GM21360 (cell line): ENCODE measurements around the gene ANAPC4.

Experiments used
- ATAC-seq: cut with Tn5 transposase; IDR thresholded peaks from one replicate; pipeline ENCODE4 v1.9.1; 2021; ENCODE audit warnings: mild to moderate bottlenecking, moderate library complexity; ENCODE audit not compliant: unreplicated experiment

The ANAPC4 gene

GRCh38 chr4:25377572-25378436 lies 741 bp downstream of the ANAPC4 start:
- ATAC-seq: no peak

DNA sequence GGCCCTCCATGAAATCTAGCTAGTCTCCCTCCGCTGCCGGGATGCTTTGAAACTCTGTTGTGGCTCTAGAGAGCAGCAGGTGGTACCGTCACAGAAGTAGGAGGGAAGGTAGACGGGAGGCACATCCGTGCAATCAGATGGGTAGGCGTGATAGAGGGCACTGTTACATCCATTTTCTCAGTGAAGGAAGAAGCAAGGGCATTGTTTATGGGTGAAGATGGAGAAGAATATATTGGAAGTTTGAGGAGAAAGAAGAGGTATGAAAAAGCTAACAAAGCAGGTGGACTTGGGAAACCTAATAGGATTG lies 1.3 kb downstream of the ANAPC4 start:
- no peak for ATAC-seq

GRCh38 chr4:25379591-25379990 lies 2.5 kb downstream of the ANAPC4 start:
- ATAC-seq: no peak

- no peak for ATAC-seq
These were observed 6.6 kb downstream of the ANAPC4 start for GRCh38 chr4:25383647-25384046.

- no peak for ATAC-seq
These were observed 9.9 kb downstream of the ANAPC4 start for GRCh38 chr4:25386926-25387325.

GRCh38 chr4:25397305-25397704 lies 20.2 kb downstream of the ANAPC4 start:
- no peak for ATAC-seq

DNA sequence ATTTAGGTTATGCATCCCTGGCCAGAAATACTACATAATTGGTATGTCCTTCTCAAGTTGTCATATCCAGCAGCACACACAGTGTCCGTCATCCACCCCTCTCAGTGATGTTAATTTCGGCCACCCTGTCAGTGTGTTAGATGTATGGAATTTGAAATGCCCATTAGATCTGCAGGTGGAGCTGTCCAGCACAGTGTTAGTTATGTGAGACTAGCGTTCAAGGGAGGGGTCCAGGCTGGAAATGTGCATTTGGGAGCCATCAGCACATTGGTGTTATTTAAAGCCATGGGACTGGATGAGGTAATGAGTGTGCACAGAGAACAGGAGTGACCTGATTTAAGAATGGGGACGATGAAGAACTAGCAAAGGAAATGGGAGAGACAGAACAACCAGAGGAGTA lies 22.4 kb downstream of the ANAPC4 start:
- no peak for ATAC-seq

DNA sequence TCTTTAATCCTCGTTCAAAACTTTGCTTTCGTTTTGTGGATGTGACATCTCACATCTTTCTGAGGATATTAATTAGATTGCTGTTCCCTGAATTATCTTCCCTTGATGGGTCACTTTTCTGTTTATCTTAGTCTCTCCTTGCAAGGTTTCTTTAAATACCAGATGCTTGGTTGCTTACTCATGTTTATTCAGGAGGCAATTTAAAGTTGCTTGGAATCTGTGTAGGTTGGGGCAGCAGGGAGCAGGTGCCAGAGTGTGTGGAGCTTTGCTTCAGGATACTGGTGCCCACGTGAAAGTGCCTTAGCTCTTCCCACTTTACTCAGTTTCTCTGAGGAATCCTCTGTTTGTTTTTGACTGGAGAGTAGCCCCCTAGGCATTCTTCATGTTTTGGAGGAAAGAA lies 24.0 kb downstream of the ANAPC4 start:
- ATAC-seq: no peak

DNA sequence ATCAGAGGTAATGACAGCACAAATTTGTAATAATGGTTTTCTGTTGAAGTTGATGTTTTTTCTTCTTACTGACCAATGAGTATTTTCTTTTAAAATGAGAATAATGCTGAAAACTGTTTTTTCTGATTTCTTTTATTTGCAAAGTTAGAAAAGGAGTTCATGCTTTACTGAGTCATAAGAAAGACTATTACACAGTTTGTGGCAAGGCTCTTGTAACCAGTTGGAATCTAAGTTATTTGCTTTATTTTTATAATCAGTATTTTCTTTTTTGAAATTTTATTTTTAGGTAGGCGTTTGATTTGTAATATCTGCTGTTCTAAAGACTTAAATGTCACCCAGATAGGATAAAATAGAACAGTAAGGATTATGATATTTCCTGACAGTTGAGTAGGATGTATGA lies 25.5 kb downstream of the ANAPC4 start:
- no peak for ATAC-seq

DNA sequence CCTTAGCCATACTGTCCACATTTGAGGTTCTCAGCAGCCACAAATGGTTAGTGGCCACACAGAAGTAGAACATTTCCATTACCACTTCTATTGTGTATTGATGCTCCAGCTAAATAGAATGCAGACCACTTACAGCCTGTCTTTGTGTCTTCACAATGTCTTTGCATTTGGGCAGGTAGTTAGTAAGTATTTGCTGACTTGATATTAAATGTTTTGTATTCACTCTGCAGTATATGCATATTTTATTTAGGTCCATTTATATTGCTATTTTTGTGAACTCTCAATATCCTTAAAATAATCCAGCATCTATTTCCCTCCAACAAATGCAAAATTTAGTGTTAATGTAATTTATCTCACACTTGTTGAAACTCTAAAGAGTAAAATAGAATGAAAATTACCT lies 26.6 kb downstream of the ANAPC4 start:
- ATAC-seq: no peak

DNA sequence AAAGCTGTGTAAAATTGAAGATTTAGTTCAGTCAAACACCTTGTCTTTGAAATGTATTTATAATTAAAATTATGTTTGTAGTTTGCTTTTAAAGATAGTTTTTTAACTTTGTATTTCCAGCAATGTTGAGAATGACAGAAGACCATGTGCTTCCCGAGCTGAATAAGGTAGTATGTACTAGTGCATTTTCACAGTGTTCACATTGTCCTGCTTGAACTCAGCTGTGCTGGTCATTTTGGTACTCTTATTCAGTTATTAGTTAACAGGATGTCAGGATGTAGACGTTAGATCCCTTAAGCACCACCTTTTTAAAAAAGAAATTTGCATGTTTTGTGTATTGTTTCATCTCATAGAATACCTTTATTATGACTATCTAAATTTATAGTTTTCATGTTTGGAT lies 28.4 kb downstream of the ANAPC4 start:
- no peak for ATAC-seq

DNA sequence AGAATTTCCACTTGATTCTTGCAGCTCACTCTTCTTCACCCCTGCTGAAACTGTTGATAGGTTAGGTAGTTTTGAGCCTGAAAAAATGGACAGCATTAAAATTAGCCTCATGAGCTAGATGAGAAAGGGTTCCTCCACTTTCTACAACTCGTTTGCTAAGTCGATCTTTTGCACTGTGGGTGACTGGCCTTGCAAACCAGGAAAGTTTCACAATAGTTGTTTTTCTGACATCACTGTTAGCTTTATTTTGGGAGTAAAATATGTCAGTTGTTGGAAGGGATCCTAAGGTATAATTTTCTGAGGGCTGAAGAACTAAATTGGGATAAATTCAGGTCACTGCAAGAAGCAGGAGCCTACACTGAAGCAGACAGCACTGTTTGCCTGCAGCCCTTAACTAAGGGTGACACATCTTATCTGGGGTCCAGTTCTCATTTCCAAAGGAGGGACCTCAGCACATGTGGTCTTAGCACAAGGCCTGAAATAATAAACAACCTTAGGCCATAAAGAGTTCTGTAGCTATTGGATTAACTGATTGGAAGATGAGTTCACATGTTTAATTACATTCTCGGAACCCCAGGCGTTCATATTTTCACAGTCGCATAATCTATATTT lies 29.1 kb downstream of the ANAPC4 start:
- ATAC-seq: no peak

- no peak for ATAC-seq
These were observed 33.9 kb downstream of the ANAPC4 start for GRCh38 chr4:25410820-25411529.

- ATAC-seq: no peak
These were observed 36.2 kb downstream of the ANAPC4 start for GRCh38 chr4:25413261-25413660.

- ATAC-seq: no peak
These were observed 40.0 kb downstream of the ANAPC4 start for GRCh38 chr4:25417014-25417413.

GRCh38 chr4:25420931-25421330 lies 43.9 kb downstream of the ANAPC4 start:
- no peak for ATAC-seq

GRCh38 chr4:25421816-25422525 lies 44.9 kb downstream of the ANAPC4 start:
- ATAC-seq: no peak

DNA sequence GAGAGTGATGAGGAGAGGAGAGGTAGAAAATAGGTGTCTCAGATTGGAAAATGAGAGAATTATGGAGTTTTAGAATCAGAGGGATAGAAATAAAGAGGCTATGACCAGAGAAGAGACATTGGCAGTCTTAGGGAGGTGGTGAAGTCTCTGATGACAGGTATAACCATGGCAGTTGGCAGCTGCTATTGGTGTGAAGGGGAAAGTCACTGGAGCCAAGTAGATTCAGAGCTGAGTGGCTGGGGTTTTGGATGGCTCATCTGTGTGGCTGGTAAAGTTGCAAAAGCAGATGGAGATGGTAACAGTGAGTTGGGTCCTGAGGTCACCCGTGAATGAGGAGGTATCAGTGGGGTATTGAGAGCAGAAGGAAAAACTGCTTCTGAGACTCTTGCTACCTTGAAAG lies 46.5 kb downstream of the ANAPC4 start:
- no peak for ATAC-seq

GRCh38 chr4:25424539-25425228 lies 47.6 kb downstream of the ANAPC4 start:
- no peak for ATAC-seq

DNA sequence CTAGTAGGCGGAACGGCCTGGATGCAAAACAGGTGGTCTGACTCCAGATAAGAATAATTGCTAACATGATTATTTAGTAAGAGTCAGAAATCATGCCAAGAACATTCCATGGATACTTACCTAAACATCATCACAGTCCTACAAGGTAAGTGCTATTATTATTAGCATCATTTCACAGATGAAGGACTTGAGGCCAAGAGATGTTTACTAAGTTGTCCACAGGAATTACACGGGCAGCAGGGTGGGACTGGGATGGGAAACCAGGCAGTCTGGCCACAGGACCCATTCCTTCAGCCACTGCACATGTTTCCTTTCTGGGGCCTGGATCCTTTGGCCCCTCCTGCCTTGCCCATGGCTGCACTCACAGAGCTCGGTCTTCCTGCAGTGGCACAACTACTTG lies 48.3 kb downstream of the ANAPC4 start:
- no peak for ATAC-seq

DNA sequence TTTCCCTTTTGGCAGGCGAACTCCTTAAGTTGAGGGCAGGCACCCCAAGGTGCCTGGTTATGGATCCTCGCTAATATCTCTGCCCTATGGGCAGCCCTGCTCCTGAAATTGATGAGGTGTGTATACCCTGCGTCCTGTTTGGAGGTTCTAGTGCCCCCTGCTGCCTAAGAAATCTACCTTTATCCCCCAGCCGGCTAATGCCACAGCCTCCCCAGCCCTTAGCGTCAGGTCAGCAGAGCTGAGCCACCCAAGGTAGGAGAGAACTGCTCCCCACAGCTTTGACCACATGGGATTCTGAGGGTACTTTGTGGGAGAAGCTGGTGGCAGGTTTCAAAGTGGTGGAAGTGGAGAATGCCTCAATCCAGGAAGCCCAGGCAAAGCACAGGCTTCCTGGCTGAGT lies 50.8 kb downstream of the ANAPC4 start:
- no peak for ATAC-seq
